ENCODE results near the gene LIM2.

Gene LIM2

DNA sequence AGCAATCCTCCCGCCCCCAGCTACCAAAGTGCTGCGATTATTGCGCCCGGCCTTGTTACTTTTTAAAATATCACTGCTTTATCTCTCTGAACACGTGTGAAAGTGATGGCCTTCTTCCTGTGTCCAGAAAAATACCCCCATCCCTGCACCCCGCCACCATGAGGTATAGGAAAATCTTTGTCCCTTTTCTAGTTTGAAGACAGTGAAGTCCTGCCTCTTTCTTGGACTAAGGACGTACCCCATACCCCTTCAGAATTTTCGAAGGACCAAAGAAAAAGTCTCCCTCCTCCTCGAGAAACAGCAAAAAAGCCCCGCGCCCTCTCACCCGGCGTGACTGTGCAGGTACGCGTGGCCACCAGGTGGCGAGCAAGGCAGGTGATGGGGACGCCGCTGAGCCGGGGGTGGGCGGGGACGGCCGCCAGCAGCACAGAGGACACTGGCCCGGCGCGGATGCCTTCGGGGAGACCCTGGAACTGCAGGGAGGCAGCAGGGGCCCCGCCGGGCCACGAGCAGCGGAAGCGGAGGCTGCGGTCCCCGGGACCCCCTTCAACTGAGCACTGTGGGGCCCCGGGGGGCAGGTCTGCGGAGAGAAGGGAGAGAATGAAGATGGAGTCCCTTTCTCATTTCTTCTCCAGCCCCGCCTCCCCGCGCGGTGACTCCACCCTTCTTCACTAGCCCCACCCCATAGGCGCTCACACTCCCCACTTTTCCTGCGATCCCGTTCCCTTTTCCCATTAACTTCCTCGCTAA lies 49.0 kb downstream of the LIM2 start:
- peak; percentile 61 for DNase-seq

DNA sequence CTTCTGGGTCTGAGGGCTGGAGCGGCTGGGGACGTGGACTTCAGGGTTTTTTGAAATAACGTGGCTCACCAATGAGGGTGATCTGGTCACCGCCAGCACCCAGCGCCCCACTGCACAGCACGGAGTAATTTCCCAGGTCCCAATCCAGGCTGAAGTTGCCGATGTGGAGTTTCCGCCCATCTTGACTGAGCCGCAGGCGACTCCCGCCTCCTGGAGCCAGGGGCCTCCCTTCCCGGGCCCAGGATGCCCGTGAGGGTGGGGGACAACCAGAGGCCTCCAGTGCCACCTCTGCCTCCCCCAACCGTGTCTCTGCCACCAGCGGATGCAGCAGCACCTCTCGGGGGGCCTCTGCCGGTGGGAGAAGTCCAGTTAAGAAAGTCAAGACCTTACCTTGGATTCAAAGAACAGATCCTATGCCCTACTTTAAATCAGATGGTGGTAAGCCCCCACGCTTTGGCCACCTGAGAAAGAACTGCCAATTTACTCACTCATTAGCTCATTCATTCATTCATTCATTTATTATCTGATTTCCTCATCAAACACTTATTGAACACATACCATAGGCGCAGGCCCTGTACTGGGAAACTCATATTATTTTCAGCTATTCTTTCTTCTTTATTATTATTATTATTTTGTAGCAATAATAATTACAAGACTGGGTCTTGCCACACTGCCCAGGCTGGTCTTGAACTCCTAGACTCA lies 49.8 kb downstream of the LIM2 start:
- DNase-seq, result no peak

DNA sequence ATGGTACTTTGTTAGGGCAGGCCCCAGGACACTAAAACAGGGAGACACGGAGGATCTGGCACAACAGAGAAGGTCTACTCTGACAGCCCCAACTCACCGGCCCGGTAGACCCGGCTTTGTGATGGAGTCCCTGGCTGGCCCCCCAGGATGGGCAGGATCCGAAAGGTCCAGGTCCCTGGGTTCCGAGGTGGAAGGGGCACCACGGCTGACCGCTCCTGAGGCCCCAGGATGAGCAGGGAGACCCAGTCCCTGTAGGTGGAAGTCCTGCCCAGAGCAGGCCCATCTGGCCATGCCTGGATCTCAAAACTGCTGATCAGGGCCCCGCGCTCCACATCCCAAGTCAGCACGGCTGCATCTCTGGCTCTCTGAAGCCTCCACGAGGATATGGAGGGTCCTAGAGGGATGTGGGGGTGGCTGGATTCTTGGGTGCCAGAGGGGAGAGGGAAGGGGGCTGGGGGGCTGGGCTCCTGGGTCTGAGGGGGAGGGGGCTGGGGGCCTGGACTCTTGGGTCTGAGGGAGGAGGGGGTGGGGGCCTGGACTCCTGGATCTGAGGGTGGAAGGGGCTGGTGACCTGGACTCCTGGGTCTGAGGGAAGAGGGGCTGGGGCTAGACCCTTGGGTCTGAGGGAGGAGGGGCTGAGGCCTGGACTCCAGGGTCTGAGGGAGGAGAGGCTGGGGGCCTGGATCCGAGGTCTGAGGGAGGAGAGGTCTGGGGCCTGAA lies 50.5 kb downstream of the LIM2 start:
- no peak for DNase-seq

DNA sequence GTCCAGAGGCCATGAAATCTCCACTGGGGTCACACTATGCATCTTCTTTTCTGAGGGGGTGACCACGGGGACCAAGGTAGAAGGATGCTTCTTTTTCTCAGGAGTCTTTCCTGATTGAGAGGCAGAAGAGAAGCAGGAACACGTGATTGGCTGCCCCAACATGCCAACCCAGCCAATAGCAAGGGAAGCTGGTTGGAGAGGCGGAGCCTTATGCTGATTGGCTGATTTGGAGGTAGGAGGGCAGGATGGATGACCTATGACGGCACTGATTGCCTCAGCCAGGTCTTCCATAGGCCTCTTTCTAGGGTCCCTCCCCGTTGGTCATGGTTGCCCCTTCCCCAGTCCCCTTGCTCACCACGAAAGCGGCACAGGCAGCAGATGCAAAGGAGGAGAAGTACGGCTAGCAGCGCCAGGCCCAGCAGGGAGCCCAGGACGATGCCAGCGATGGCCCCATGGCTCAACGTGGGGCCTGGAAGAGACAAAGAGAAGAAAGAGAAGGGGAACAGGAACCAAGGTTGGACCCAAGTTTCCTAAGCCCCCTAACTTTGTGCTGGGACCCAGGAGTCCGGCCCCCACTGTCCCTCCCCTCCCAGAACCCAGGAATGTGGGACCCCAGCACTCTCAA lies 53.8 kb downstream of the LIM2 start:
- no peak for DNase-seq

DNA sequence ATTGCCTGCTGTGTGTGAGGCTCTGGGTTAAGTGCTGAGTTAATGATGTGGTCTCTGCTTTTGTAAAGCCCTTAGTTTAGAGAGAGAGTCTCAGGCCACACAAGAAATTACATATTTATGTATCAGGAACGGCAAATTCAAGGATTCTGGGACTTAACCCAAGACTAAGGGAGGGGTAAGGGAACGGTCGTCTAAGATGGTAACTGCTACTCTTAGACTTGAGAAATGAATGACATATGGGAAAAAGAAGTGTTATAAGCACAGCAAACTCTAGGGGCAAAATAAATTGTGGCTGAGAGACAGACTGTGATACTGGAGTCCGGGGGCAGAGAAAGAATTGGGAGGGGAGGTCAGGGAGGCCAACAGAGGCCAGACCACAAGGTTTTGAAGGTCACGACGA lies 56.1 kb downstream of the LIM2 start:
- no peak for DNase-seq

DNA sequence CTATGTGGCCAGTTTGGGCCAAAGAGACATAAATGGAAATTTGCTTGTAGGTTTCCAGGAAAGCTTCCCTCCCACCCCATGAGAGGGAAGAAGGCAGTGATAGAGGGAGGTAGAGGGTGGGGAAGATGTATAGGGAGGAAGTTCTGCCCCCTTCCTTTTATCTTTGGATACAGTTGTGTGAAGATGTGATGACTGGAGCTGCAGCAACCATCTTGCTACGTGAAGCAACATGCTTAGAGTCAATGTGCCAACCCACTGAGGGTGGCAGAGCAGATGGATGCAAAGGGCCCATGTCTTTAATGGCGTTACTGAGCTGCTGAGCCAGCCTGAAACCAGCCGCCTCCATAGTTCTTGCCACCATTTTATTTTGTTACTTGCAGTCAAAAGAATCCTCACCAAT lies 56.6 kb downstream of the LIM2 start:
- no peak for DNase-seq

DNA sequence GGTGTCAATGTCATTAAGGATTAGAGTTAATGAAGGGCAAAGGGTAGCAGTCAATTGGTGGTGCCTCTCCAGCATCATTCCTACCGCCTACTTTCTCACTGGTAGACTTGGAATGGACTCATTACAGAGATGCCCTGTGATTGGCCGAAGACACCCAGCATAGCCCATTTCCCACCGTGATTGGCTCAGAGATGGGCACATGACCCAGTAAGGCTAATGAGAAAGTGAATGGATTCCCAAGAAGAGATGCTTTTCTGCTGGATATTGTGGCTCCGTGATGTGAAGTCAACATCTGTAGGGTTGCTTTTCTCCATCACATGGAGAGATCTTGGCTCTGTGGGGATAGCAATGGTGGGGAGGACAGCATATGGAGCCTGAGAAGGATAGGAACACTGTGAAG lies 57.4 kb downstream of the LIM2 start:
- DNase-seq, result no peak

Measured in fibroblast of skin of right quadriceps (primary cell).